ENCODE data around the gene KTI12. TPM values are rescaled to one million over a fixed set of nuclear protein-coding genes. Genes with fewer than 3 reads are reported as not detected.
"Not testable (repeated sequence)": the region's sequence is repeated elsewhere in the genome, so short reads cannot be mapped to it uniquely, and the experiment has no call there.

The KTI12 gene
- polyA plus RNA-seq (2013, experiment 1 of 2; ENCODE audit: insufficient read length) = 7.3 TPM
- polyA plus RNA-seq (2013, experiment 2 of 2; ENCODE audit: insufficient read length) = 7.5 TPM

GRCh38 chr1:52033190-52034049, at the start of gene KTI12:
KTI12 (minus strand) TSS chr1:52033810; CDS start chr1:52033761, 49 bp downstream.
- DNase-seq = peak; percentile 92

GRCh38 chr1:52080014-52080415, 46.4 kb upstream of the KTI12 start:
- no peak for DNase-seq

GRCh38 chr1:52077277-52077676, 43.7 kb upstream of the KTI12 start:
- DNase-seq = not testable (repeated sequence)

- DNase-seq = no peak
Measured at GRCh38 chr1:52072291-52072690, 38.7 kb upstream of the KTI12 start.

GRCh38 chr1:52070704-52071103, 37.1 kb upstream of the KTI12 start:
- no peak for DNase-seq

GRCh38 chr1:52063192-52063591, 29.6 kb upstream of the KTI12 start:
- DNase-seq = no peak

- DNase-seq = no peak
Measured at GRCh38 chr1:52060822-52061221, 27.2 kb upstream of the KTI12 start.

GRCh38 chr1:52059888-52060287, 26.3 kb upstream of the KTI12 start:
- DNase-seq = no peak

- peak; percentile 62 for DNase-seq
Measured at GRCh38 chr1:52059321-52059720, 25.7 kb upstream of the KTI12 start.

GRCh38 chr1:52057876-52058415, 24.3 kb upstream of the KTI12 start:
- peak; percentile 10 for DNase-seq

GRCh38 chr1:52057255-52057654, 23.6 kb upstream of the KTI12 start:
- no peak for DNase-seq

GRCh38 chr1:52056937-52057231, 23.3 kb upstream of the KTI12 start:
- DNase-seq = no peak

- DNase-seq = peak; percentile 95
Measured at GRCh38 chr1:52056163-52056936, 22.7 kb upstream of the KTI12 start, which contains the start of gene BTF3L4. BTF3L4 (plus strand) TSS chr1:52056295; CDS start chr1:52059848, 3,553 bp downstream.

- no peak for DNase-seq
Measured at GRCh38 chr1:52055866-52056162, 22.2 kb upstream of the KTI12 start.

GRCh38 chr1:52055066-52055865, 21.7 kb upstream of the KTI12 start, which contains the start of gene TXNDC12:
TXNDC12 (minus strand) TSS chr1:52055191; CDS start chr1:52055096, 95 bp downstream.
- DNase-seq = peak; percentile 92

GRCh38 chr1:52054496-52055065, 21.0 kb upstream of the KTI12 start:
- DNase-seq = no peak

GRCh38 chr1:52053862-52054261, 20.3 kb upstream of the KTI12 start:
- DNase-seq = no peak

- not testable (repeated sequence) for DNase-seq
Measured at GRCh38 chr1:52049337-52049736, 15.7 kb upstream of the KTI12 start.

GRCh38 chr1:52045666-52046195, 12.1 kb upstream of the KTI12 start:
- DNase-seq = not testable (repeated sequence)

GRCh38 chr1:52045236-52045635, 11.6 kb upstream of the KTI12 start:
- DNase-seq = no peak

GRCh38 chr1:52041551-52042185, 8.1 kb upstream of the KTI12 start:
- DNase-seq = no peak

Measured in fibroblast of skin of abdomen (primary cell).